Measurements from ENCODE around the gene WDR45B.

DNA sequence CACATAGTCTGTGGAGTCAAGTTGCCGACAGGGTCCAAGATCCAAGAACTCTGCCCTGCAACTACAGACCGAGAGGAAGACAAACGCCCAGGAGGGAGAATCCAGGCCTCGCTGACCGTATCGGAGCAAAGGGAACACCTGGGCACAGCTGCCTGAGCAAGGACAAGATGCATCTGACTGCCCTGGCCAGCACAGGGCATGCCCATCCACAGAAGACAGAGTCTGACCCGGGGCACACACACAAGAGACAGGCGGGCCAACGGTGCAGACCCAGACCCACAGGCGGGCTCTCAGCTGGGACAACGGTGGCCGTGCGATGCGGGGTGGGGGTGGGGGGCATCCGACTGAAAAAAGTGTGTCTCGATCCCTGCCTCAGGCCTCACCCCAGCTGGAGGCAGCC is 44.0 kb upstream of the WDR45B start:
- no peak for TF ChIP-seq RAD21 (IDR thresholded peaks at IDR 0.05; ENCODE audit: low read depth)
- no peak for TF ChIP-seq YY1 (IDR thresholded peaks at IDR 0.05; ENCODE audit: low read depth)
- TF ChIP-seq CEBPB (IDR thresholded peaks at IDR 0.05): no peak
- TF ChIP-seq, protein P1, sequence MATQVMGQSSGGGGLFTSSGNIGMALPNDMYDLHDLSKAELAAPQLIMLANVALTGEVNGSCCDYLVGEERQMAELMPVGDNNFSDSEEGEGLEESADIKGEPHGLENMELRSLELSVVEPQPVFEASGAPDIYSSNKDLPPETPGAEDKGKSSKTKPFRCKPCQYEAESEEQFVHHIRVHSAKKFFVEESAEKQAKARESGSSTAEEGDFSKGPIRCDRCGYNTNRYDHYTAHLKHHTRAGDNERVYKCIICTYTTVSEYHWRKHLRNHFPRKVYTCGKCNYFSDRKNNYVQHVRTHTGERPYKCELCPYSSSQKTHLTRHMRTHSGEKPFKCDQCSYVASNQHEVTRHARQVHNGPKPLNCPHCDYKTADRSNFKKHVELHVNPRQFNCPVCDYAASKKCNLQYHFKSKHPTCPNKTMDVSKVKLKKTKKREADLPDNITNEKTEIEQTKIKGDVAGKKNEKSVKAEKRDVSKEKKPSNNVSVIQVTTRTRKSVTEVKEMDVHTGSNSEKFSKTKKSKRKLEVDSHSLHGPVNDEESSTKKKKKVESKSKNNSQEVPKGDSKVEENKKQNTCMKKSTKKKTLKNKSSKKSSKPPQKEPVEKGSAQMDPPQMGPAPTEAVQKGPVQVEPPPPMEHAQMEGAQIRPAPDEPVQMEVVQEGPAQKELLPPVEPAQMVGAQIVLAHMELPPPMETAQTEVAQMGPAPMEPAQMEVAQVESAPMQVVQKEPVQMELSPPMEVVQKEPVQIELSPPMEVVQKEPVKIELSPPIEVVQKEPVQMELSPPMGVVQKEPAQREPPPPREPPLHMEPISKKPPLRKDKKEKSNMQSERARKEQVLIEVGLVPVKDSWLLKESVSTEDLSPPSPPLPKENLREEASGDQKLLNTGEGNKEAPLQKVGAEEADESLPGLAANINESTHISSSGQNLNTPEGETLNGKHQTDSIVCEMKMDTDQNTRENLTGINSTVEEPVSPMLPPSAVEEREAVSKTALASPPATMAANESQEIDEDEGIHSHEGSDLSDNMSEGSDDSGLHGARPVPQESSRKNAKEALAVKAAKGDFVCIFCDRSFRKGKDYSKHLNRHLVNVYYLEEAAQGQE (IDR thresholded peaks at IDR 0.05; ENCODE audit: low read depth): no peak
- TF ChIP-seq EP300 (IDR thresholded peaks at IDR 0.05; ENCODE audit: borderline replicate concordance): no peak
- TF ChIP-seq TAF1 (IDR thresholded peaks at IDR 0.05; ENCODE audit: low read depth): no peak
- TF ChIP-seq NFIC (IDR thresholded peaks at IDR 0.05): no peak
- TF ChIP-seq CREB1 (IDR thresholded peaks at IDR 0.05; ENCODE audit: low read depth): no peak
- TF ChIP-seq, protein P2, sequence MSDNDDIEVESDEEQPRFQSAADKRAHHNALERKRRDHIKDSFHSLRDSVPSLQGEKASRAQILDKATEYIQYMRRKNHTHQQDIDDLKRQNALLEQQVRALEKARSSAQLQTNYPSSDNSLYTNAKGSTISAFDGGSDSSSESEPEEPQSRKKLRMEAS (IDR thresholded peaks at IDR 0.05): no peak
- no peak for TF ChIP-seq TCF12 (IDR thresholded peaks at IDR 0.05; ENCODE audit: low read depth)
- TF ChIP-seq TEAD4 (IDR thresholded peaks at IDR 0.05): no peak

Measured in Ishikawa (cell line).